ENCODE measurements around the gene LYZ.

DNA sequence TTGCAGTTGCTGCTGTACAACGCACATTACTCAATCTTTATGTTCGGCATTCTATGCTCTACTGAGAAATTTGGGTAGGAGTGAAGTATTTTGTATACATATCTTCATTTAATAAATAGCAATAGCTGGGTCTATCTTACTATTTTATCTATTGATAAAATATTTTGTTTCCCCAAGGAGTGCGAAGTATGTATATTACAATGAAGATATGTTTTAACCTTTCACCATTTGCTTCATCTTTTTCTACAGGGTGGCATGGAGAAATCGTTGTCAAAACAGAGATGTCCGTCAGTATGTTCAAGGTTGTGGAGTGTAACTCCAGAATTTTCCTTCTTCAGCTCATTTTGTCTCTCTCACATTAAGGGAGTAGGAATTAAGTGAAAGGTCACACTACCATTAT is 4.7 kb downstream of the LYZ start:
- TF ChIP-seq CTCF (IDR thresholded peaks at IDR 0.05): no peak
- no peak for TF ChIP-seq POLR2A (IDR thresholded peaks at IDR 0.05)

Data from body of pancreas (tissue), 4 donors.